Suppressor macrophage treated with lipopolysaccharide for 1 hour (primary cell): Measurements from ENCODE around the gene CRYBG2.

Experiments used
- DNase-seq, 3 donors: peaks; one replicate each; pipeline ENCODE4 v3.0.0-alpha.2; 2020 to 2022

The CRYBG2 gene

DNA sequence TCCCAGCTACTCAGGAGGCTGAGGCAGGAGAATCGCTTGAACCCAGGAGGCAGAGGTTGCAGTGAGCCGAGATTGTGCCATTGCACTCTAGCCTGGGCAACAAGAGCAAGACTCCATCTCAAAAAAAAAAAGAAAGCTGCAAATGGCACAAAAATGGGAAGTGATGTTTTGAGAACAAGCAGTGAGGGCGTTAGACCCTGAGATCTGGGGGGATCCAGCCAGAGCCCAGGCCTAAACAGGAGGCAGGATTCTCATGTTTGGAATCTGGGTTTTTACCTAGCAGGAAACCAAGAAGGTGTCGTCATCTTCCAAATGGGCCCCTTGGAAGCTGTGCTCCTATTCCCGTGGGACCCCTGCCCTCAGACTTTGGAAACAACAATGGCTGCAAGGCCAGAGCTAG lies 61.2 kb downstream of the CRYBG2 start:
- DNase-seq: peak in 1 of 3 donors; percentile 24

DNA sequence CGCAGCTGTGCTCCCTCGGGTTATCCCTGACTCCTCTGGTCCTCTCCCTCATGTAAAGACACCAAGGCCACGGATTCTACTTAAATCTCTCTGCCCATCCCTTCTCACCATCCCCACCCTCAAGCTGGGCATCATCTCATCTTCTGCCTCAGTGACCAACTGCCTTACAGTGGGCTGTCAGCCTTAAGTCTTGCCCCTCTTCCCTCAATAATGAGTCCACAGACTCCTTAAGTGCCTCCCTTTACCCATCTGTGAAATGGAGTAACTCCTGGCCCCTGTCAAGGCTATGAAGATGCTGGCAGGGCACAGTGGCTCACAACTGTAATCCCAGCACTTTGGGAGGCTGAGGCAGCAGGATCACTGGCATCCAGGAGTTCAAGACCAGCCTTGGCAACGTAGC lies 62.0 kb downstream of the CRYBG2 start:
- DNase-seq: no peak

DNA sequence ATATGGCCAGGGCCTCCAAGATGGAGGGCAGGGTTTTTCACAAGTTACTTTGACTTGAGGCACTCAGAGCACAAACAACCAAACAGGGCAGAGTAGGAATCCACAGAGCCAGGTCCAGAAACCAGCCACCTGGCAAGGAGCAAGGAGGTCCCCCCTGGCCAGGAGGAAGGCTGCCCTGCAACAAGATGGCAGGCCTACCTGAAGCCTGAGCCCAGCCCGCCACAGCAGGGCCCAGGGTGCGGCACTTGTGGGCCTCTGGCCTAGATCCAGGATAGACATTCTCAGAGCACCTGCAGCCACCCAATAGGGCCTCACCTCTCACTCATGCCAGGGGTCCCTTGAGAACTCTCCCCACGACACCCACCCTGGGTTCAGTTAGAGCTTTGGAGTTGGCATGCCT lies 62.5 kb downstream of the CRYBG2 start:
- DNase-seq: no peak

DNA sequence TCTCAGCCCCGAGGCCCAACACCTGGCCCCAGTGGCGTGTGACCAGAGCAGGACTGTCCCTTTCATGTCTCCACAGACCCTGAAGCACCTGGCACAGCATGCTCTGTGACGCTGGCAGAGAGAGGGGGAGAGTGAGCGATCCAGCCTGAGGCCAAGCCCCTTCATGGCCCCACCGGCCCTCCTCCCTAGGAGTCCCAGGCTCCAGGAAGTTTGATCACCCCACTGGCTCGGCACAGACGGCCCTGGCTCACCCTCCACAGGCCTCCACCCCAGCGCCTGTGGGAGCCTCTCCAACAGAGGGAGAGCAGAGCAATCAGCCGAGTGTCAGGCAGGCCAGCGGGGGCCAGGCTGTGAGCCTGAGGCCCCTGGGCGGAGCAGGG lies 63.1 kb downstream of the CRYBG2 start:
- no peak for DNase-seq

DNA sequence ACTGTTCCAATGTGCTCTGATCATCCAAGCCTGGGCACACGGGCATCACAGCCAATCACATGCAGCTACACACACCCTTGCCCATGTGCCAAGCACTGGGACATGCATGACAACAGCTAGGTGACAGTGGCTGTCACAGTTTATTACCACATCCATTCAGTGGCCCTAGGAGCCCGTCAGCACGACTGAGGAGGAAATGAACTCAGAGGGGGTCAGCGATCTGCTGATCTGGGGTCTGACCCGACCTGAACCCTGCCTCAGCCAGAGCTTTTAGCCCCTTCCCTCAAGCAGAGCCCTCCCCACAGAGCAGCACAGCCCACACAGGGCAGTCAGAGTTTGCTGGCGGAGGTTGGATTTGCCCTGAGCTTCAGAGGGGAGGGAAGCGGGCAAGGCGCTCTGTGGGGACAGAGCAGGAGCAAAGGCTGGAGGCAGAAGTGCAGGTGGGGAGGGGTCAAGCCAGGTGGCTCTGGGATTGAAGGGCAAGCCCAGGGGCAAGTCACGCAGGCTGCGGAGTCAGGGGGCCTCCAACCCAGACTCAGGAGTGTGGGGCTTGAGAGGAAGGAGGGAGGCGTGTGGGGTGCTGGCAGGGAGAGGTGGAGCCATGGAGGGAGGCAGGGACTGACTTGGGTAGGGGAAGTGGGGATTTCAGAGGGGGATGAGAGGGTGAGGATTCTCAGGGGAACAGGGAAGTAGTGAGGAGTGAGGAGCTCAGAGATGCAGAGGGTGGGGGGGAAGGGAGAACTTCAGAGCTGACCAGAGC lies 63.6 kb downstream of the CRYBG2 start:
- DNase-seq: peak; percentile 71 to 78 (median 76)

DNA sequence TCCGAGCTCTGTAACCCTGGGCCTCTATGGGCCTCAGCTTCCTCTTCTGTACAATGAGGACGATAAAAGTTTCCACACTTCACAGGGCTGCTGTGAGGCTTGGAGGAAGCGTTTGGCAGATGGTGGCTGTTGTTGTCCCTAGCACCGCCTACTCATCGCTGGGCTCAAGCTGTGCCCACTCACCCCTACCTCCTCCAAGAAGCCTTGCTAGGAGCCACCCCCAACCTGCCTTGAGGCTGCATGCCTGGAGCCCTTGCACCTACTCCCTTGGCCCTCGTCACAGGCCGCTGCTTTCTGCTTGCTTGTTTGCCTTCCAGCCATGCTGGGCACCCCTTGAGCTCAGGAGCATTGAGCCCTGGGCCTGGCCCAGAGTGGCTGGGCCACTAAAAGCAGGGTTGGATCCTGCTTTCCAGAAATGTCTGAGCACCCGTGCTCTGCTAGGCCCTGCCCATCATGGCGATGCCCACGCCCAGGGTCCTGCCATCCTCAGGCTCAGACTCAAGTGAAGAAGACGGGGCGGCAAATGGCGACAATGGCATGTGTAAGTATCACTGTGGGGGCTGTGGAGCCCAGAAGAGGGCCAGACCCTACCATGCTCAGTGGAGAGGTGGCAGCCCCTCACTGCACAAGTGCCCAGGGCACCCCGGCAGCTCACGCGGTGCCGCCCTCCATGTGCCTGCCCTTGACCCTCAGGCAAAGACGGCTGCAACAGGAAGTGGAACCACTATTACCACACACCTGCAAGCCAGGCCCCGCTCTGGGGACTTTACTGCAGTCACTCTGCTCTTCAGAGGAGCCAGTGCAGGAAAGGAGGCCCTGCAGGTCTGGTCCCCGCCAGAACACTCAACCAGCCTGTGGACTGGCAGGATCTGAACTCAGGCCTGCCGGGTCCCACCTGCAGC lies 64.5 kb downstream of the CRYBG2 start:
- peak; percentile 83 to 87 (median 86) for DNase-seq

DNA sequence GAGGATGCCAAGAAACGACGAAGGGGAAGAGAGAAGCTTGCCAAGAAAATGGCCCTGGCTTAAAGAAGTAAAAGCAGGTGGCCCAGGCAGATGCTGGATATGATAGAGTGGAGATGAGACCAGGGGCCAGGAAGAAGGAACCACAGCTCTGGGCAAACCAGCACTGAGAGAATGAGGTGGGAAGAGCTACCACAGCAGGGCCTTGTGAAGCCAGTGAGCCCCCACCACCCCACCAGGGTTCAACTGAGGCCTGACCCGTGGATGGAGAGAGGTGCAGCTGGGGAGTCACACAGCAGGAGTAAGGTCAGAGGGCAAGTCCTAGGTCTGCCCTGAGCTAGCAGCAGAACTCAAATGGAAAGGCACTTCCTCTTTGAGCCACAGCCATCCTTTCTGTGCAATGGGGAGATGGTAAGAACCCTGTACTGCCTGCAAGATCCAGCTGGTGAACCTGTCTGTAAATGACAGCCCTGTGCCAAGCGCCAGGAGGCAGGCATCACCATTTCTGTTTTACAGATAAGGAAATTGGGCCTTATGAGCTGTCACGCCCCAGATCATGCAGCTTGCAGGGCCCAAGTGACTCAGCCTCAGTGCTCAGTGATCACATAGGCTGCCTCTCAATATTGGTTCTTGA lies 65.5 kb downstream of the CRYBG2 start:
- DNase-seq: peak; percentile 73 to 81 (median 76)

DNA sequence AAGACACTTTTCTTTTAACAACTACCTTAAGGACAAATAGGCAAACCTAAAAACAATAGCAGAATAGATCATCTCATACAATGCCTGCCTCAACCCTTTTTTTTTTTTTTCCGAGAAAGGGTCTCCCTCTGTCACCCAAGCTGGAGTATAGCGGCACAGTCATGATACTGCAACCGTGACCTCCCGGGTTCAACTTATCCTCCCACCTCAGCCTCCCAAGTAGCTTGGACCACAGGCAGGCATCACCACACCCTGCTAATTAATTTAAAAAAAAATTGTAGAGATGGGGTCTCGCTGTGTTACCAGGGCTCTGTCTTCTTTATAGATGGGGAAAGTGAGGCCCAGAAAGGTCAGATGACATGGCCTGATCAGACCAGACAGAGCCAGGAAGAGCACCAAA lies 66.1 kb downstream of the CRYBG2 start:
- no peak for DNase-seq

DNA sequence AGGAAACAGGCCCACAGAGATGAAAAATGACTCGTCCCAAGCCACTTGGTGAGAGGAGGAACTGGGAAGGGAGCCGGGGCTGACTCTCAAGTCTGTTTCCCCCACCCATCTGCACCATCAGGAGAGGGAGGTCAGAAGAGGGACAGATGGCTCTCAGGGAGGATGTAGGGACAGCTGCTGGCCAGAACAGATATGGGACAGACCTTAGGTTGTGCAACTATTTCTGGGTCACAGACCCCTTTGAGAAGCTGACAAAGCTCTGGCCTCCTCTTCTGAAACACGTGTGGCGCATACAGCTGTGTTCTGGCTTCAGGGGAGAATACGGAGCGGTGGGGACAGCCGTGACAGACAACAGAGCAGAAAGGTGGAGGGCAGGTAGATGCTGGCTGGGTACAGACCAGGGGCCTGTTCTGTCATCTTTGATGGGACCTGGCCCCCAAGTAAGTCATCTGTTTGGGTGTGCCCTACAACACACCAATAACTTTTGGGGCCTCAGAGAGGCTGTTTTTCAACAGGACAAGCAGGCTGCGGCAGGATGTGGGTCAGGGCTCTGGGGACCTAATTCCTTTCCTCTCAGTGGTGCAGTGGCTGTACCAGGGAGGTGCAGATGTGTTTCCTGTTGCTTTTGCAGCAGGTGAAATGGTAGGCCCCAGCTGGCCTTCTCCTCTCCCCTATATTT lies 66.8 kb downstream of the CRYBG2 start:
- peak; percentile 69 to 78 (median 77) for DNase-seq

DNA sequence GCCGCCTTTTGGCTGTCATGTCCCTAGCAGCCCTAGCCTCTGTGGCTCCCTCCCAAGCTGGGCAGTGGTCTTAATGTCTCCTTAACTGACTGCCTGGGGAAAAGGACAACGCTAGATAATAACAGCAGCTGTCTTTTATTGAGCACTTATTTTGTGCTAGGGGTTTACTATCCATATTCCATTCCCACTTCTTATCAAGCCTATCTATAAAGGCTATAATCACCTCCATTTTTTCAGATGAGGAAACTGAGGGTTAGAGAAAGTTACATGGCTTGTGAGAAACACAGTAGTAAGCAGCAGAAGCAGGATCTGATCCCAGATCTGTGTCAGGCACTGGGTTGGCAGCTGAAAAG lies 67.9 kb downstream of the CRYBG2 start:
- DNase-seq: no peak

DNA sequence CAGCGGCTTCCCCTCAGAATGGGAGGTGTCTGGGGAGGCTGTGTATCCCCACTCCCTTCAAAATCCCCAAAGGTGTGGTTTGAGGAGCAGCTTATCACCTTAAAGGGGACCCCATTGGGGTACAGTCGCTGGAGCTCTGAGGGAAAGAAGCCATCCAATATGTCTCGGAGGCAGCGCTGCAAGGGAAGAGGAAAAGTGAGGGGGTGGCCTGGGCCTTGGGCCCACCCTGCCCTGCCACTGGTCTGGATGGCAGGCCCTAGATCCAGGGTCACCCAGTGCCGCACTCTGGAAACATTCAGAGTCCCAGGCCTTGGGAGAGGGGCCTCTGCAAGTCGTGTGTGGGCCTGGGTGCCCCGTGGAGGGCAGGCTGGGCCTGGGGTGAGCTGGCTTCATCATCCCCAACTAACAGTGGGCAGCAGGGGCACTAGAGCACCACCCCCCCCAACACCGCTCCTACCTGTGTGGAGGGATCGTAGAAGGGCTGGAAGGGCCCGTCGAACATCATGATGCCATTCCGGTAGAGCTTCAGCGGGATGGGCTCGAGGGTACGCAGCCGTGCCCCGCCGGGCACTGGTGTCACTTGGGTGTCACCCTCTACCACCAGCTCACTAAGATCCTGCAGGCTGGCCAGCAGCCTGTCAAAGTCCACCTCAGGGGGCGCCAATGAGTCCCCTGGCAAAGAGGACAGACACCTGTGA lies 68.4 kb downstream of the CRYBG2 start:
- DNase-seq: peak in 2 of 3 donors; percentile 36 to 46

DNA sequence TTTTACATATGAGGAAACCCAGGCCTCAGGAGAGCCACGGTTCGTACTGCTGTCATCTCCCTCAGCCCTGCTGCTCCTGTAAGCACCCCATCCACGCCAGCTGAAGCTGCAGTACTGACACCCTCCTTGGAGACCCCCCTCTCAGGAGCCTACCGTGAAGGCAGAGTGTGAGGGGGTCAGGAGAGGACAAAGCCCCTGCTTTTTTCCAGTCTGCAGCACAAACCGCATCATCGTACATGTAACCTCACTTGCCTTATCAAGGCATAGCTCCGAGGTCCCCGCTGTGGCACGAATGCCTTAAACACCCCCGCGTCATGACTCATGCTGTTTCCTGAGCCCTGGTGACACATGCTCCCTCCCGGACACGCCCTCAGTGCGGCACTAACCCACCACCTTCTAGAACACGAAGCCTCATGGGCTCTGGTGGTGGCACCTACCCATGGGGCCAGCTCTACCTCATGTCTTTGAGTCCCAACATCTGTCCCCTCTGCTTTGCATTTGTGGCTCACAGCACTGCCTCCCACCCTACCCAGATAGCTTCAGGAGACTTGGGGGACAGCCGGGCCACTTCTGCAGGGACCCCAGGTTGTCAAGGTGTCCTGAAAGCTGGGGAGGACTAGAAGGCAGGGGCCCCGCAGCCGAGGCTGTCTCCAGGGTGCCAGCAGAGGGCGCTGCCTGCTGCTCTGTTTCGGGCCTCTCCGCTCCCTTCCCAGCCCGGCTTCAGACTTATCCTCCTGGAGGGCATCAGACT lies 69.2 kb downstream of the CRYBG2 start:
- DNase-seq: peak; percentile 95 to 97 (median 96)

DNA sequence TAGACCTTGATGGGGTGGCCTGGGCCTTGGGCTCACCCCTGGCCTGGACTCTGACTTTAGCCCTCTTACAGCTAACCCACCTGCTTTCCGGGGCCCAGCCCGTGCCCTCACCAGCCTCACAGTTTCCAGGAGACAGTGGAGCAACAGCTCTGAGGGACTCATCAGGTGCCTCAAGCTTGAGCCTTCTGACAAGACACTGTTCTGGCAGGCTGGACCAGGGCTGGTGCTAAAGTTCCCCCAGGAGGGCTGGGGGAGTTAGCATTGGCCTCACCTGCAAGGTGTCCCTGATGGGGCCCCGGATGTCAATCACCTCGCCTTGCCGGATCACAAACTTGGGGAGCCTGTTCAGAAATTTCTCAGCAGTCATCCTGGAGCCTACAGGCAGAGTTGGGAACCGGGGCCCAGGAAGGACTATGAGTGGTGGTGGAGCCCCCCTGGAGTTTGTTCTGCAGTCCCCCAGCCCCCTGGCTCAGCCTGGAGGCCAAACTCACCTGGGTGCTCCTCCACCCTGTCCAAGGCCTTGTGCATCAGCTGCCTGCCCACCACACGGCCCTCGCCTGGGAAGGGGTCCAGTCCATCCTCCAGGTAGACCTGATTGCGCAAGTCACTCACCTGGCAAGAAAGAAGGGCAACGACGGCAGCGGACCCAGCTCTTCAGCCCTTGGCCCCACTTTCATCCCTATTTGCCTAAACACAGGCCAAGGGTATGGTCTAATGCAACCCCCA lies 69.9 kb downstream of the CRYBG2 start:
- no peak for DNase-seq

DNA sequence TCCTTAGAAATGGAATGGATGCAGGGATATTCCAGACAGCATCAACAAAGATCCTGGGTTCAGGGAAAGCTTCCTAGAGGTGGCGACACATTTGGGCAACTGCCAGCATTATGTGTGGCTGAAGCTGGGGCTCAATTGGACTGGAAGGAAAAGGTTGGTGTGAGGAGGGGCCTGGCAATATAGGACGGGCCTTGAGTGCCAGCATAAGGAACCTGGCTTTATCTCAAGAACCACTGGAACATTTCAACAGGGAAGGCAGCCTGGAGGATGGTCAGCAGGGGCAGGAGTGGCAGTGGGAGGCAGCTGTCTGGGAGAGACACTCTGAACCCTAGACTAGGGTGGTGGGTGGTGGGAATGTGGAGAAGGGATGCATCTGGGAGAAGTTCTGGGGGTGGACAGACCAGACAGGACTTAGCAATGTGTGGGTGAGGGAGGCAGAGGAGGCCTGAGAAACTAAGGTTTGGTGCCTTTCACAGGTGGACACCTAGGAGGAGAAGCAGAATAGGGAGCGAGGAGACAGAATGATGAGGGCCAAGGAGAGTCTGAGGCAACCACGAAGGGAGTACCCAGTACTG lies 70.6 kb downstream of the CRYBG2 start:
- DNase-seq: no peak

DNA sequence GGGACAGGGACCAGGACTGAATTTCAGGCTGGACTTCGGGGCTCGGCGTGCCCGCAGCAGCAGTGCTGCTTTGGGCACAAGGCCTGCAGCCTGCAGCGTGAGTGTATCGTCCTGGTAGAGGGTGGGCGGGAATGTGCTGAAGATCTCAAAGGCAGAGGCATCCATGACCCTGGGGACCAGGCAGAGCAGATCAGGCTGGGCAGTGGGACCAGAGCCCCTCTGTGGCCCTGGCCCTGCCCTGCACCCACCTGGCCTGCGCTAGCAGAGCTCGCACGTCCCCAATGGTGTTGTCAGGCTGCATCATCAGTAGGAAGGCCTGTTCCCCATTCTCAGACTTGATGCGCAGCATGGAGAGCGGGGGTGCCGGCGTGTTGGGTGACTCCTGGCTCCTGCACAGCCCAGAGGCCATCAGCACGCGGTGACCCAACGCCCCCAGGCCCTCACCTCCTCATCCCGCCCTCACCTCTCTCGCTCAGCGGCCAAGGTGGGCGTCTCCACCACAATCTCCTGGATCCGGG lies 71.5 kb downstream of the CRYBG2 start:
- DNase-seq: no peak

DNA sequence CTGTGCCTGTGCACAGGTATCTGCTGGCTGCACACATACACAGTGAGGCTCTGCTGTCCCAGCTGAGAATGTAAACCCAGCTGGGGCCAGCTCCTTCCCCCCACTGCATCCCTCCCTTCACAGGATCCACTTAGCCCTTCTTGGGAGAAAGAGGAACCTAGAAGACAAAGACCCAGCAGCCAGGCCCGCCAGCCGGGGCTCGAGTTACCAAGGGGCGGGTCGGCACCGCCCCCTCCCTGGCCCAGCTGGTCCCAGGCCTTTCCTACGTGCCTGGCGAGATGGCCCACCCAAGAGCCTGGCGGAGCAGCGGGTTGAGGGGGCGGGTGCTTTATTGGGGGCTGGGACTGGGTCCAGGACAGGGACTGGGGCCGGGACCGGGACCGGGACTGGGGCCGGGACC lies 72.0 kb downstream of the CRYBG2 start:
- DNase-seq: peak in 1 of 3 donors; percentile 52

DNA sequence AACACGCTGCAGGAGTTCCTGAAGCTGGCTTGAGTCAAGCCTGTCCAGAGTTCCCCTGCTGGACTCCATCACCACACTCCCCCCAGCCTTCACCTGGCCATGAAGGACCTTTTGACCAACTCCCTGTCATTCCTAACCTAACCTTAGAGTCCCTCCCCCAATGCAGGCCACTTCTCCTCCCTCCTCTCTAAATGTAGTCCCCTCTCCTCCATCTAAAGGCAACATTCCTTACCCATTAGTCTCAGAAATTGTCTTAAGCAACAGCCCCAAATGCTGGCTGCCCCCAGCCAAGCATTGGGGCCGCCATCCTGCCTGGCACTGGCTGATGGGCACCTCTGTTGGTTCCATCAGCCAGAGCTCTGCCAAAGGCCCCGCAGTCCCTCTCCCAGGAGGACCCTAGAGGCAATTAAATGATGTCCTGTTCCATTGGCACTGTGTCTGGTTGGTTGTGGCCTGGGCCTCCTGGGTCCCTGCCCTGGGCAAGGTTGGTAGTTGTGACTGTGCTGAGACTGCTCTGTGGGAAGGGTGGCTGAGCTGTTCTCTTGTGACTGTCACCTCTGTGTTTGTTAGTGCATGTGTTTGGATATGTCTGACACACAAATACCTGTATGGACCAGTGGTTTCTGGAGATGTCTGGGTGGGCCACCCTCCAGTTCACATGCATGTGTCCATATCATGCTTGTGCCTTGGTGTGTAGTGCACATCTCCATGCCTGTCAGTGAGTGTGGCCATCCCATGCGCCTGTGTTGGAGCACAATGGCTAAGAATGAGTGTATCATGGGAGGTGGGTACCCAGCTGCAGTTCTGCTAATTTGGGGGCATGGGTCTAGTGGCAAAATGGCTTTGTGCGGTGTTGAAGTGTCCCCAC lies 72.6 kb downstream of the CRYBG2 start:
- no peak for DNase-seq

DNA sequence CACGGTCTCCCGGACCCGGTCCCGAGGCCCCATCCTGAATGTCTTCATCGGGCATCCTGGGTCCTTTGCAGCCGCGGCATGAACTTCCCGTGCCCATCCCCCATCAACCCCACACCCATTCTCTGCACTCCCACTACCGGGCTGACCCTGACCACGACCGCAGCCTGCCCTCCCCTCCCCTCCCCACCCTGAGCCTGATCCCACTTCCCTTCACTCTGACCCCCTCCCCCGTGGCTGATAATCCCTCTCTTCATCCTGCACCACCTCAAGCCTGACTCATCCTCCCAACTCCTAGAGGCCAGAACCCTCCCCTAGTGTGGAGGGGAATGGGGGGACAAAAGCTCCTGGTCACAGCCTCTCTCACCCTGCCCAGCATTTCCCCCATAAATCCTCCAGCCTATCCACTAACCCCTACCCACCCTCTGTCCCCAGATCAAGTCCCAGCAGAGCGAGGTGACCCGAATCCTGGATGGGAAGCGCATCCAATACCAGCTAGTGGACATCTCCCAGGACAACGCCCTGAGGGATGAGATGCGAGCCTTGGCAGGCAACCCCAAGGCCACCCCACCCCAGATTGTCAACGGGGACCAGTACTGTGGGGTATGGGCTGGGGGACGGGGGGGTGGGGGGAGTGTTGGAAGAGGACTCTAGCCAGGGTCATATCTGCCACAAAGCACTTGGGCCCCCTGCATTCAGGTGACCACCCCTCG lies 73.4 kb downstream of the CRYBG2 start:
- peak in 1 of 3 donors; percentile 26 for DNase-seq
